ENCODE results near the gene AFF3.

AFF3 gene

DNA sequence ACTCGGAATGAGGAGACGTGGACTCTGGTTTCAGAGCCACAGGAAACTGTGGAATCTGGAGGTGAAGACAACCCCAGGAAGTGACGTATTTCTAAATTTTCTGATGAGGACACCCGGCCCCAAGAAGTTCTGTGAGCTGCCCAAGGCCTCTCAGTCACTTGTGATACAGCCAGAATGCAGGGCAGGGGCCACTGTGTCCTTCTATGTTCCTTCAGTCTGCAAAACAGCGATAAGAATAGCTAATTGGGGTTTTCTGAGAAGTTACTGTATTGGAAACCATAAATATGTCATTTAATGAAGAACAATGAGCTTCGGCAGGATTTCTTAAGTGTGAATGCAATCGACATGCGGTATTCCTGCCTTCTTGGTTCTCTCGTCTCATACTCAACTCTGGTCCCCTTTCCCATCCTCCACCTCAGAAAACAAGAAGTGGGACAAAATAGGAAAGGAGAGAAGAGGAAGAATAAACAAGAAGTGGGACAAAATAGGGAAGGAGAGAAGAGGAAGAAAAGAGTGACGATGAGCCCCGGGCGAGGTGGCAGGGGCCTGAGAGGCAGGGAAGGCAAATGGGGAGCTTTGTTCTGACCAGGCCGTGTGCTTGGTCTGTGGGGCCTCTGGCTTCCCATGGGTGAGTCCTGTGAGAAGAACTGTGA is 370.6 kb downstream of the AFF3 start:
- no peak overlapping the region for H3K4me2 ChIP-seq (ENCODE audit: low read length)
- H3K27me3 ChIP-seq (ENCODE audit: insufficient read depth, low read length): no peaks in the 10 kb centered on the region
- no peak overlapping the region for H3K14ac ChIP-seq (ENCODE audit: low read length)
- H4K8ac ChIP-seq (ENCODE audit: low read depth, low read length): no peak overlapping the region
- no peak overlapping the region for H2BK5ac ChIP-seq (ENCODE audit: low read depth, low read length, poor library complexity)
- no peak overlapping the region for H2BK120ac ChIP-seq (ENCODE audit: insufficient read depth, low read length, poor library complexity)
- H3K36me3 ChIP-seq (ENCODE audit: control insufficient read depth in 1 of 2, insufficient read depth in 2 of 2, low read length in 2 of 2): no peaks in the 10 kb centered on the region
- H2AK5ac ChIP-seq (ENCODE audit: low read length): no peak overlapping the region
- no peak for DNase-seq
- H4K12ac ChIP-seq (ENCODE audit: low read depth, low read length): no peak overlapping the region
- no peak overlapping the region for H3K23ac ChIP-seq (ENCODE audit: low read length)
- H3K9ac ChIP-seq (ENCODE audit: low read length): no peak overlapping the region
- no peak overlapping the region for H3K18ac ChIP-seq (ENCODE audit: low read length)
- no peak overlapping the region for H2AFZ ChIP-seq (ENCODE audit: insufficient read depth, low read length, poor library complexity)
- H3K4me3 ChIP-seq (ENCODE audit: low read depth, low read length): no peak overlapping the region
- no peaks in the 10 kb centered on the region for H3K4me1 ChIP-seq (ENCODE audit: control insufficient read depth in 1 of 2, insufficient read depth in 2 of 2, low read length in 2 of 2)
- WGBS (ENCODE audit: extremely low coverage, insufficient coverage, insufficient read length): no CpG with 5 or more reads among the region's 13 CpGs
- no peaks in the 10 kb centered on the region for H3K9me3 ChIP-seq (ENCODE audit: insufficient read depth, low read depth, low read length)
- H3K79me1 ChIP-seq (ENCODE audit: low read length): no peaks in the 10 kb centered on the region
- H2BK12ac ChIP-seq (ENCODE audit: low read length): no peak overlapping the region
- no peak overlapping the region for H4K91ac ChIP-seq (ENCODE audit: low read depth, low read length)
- H3K27ac ChIP-seq (ENCODE audit: low read depth, low read length): no peak overlapping the region
- H3K4ac ChIP-seq (ENCODE audit: low read depth, low read length): no peak overlapping the region
- no peaks in the 10 kb centered on the region for H3K79me2 ChIP-seq (ENCODE audit: control insufficient read depth, insufficient read depth, low read length, poor library complexity)

DNA sequence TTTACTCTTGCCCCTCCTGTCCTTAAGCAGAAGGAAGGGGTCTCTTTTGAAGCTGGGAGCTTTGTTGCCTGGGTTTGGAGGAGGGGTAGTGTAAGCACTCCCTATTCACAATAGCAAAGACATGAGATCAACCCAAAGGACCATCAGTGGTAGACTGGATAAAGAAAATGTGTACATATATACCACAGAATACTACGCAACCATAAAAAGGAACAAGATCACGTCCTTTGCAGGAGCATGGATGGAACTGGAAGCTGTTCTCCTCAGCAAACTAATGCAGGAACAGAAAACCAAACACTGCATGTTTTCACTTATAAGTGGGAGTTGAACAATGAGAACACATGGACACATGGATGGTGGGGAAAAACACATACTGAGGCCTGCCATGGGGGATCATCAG is 371.5 kb downstream of the AFF3 start:
- no peaks in the 10 kb centered on the region for H3K27me3 ChIP-seq (ENCODE audit: insufficient read depth, low read length)
- no peaks in the 10 kb centered on the region for H3K9me3 ChIP-seq (ENCODE audit: insufficient read depth, low read depth, low read length)
- no peak overlapping the region for H3K14ac ChIP-seq (ENCODE audit: low read length)
- no peak overlapping the region for H2AK5ac ChIP-seq (ENCODE audit: low read length)
- no peak overlapping the region for H3K27ac ChIP-seq (ENCODE audit: low read depth, low read length)
- H4K12ac ChIP-seq (ENCODE audit: low read depth, low read length): no peak overlapping the region
- no peak overlapping the region for H3K4me2 ChIP-seq (ENCODE audit: low read length)
- H3K79me1 ChIP-seq (ENCODE audit: low read length): no peaks in the 10 kb centered on the region
- no peak overlapping the region for H3K18ac ChIP-seq (ENCODE audit: low read length)
- no peak overlapping the region for H2AFZ ChIP-seq (ENCODE audit: insufficient read depth, low read length, poor library complexity)
- H3K23ac ChIP-seq (ENCODE audit: low read length): no peak overlapping the region
- DNase-seq: no peak
- H4K91ac ChIP-seq (ENCODE audit: low read depth, low read length): no peak overlapping the region
- no peak overlapping the region for H2BK5ac ChIP-seq (ENCODE audit: low read depth, low read length, poor library complexity)
- no peak overlapping the region for H3K4ac ChIP-seq (ENCODE audit: low read depth, low read length)
- no CpG with 5 or more reads among the region's 2 CpGs for WGBS (ENCODE audit: extremely low coverage, insufficient coverage, insufficient read length)
- H2BK12ac ChIP-seq (ENCODE audit: low read length): no peak overlapping the region
- H2BK120ac ChIP-seq (ENCODE audit: insufficient read depth, low read length, poor library complexity): no peak overlapping the region
- H3K4me1 ChIP-seq (ENCODE audit: control insufficient read depth in 1 of 2, insufficient read depth in 2 of 2, low read length in 2 of 2): peaks cover 0 to 2% of the 10 kb centered on the region in 2 experiments
- H3K9ac ChIP-seq (ENCODE audit: low read length): no peak overlapping the region
- no peak overlapping the region for H4K8ac ChIP-seq (ENCODE audit: low read depth, low read length)
- no peaks in the 10 kb centered on the region for H3K79me2 ChIP-seq (ENCODE audit: control insufficient read depth, insufficient read depth, low read length, poor library complexity)
- no peak overlapping the region for H3K4me3 ChIP-seq (ENCODE audit: low read depth, low read length)
- no peaks in the 10 kb centered on the region for H3K36me3 ChIP-seq (ENCODE audit: control insufficient read depth in 1 of 2, insufficient read depth in 2 of 2, low read length in 2 of 2)

DNA sequence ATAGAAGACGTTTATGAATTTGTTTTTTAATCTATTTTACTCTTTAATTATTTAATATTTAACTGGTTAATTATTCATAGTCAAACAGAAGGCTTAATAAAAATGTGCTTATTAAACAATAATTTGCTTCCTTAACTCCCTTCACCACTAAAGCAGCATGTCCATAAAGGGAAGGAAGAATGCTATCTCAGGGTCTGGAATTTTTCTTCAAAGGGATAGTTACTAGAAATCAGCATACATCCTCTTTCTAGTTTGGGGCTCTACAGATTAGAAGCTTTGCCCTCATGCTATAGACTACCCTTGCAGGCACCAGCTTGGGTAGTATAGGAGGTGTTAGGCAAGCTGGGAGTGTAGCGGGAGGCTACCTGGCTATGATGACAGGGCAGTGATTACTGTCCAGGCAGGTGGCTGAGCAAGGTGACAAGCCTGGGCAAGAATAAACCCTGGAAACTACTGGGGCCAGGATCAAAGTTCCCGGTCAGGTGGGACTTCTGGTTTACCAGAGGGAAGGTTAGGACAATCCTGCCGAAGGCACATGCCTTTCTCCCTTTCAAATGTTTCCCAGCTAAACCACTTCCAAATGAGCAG is 376.6 kb downstream of the AFF3 start:
- peaks cover 1 to 3% of the 10 kb centered on the region in 2 experiments for H3K4me1 ChIP-seq (ENCODE audit: control insufficient read depth in 1 of 2, insufficient read depth in 2 of 2, low read length in 2 of 2)
- no peak overlapping the region for H4K12ac ChIP-seq (ENCODE audit: low read depth, low read length)
- no peak overlapping the region for H3K27ac ChIP-seq (ENCODE audit: low read depth, low read length)
- H3K27me3 ChIP-seq (ENCODE audit: insufficient read depth, low read length): no peaks in the 10 kb centered on the region
- no peaks in the 10 kb centered on the region for H3K36me3 ChIP-seq (ENCODE audit: control insufficient read depth in 1 of 2, insufficient read depth in 2 of 2, low read length in 2 of 2)
- no peak overlapping the region for H3K9ac ChIP-seq (ENCODE audit: low read length)
- H3K79me2 ChIP-seq (ENCODE audit: control insufficient read depth, insufficient read depth, low read length, poor library complexity): no peaks in the 10 kb centered on the region
- no peak overlapping the region for H3K4me2 ChIP-seq (ENCODE audit: low read length)
- H3K79me1 ChIP-seq (ENCODE audit: low read length): no peaks in the 10 kb centered on the region
- peak overlapping the region; percentile 31 for H2AFZ ChIP-seq (ENCODE audit: insufficient read depth, low read length, poor library complexity)
- H2AK5ac ChIP-seq (ENCODE audit: low read length): no peak overlapping the region
- H4K91ac ChIP-seq (ENCODE audit: low read depth, low read length): no peak overlapping the region
- no peak overlapping the region for H4K8ac ChIP-seq (ENCODE audit: low read depth, low read length)
- no peak overlapping the region for H2BK5ac ChIP-seq (ENCODE audit: low read depth, low read length, poor library complexity)
- no peak overlapping the region for H3K4me3 ChIP-seq (ENCODE audit: low read depth, low read length)
- no peak overlapping the region for H2BK12ac ChIP-seq (ENCODE audit: low read length)
- H3K4ac ChIP-seq (ENCODE audit: low read depth, low read length): no peak overlapping the region
- peak in 1 of 2 donors; percentile 11 for DNase-seq
- WGBS (ENCODE audit: extremely low coverage, insufficient coverage, insufficient read length): no CpG with 5 or more reads among the region's 4 CpGs
- H3K14ac ChIP-seq (ENCODE audit: low read length): no peak overlapping the region
- no peaks in the 10 kb centered on the region for H3K9me3 ChIP-seq (ENCODE audit: insufficient read depth, low read depth, low read length)
- no peak overlapping the region for H3K23ac ChIP-seq (ENCODE audit: low read length)
- H2BK120ac ChIP-seq (ENCODE audit: insufficient read depth, low read length, poor library complexity): no peak overlapping the region
- H3K18ac ChIP-seq (ENCODE audit: low read length): no peak overlapping the region

DNA sequence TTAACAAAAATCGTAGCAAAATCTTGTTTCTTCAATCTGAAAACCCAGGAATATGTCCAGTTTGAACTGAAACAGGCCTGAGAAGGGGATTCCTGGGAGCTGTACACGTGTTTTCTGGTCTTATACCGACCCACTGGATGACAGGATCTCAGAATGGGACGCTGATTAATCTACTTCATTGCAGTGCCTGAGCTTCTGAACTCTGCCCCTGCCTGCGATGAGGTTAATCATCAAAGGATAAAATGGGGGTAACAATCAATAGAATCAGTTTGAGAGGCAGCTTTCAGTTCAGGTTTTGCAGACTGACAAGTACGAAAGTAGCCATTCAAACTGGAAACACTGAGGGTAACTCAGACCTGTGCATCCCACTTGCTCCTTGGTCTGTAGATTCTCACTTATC is 378.6 kb downstream of the AFF3 start:
- H3K9ac ChIP-seq (ENCODE audit: low read length): no peak overlapping the region
- H3K36me3 ChIP-seq (ENCODE audit: control insufficient read depth in 1 of 2, insufficient read depth in 2 of 2, low read length in 2 of 2): no peaks in the 10 kb centered on the region
- H3K79me1 ChIP-seq (ENCODE audit: low read length): no peaks in the 10 kb centered on the region
- no peak overlapping the region for H2BK12ac ChIP-seq (ENCODE audit: low read length)
- H3K9me3 ChIP-seq (ENCODE audit: insufficient read depth, low read depth, low read length): no peaks in the 10 kb centered on the region
- H3K4me3 ChIP-seq (ENCODE audit: low read depth, low read length): no peak overlapping the region
- H4K12ac ChIP-seq (ENCODE audit: low read depth, low read length): no peak overlapping the region
- no peak overlapping the region for H3K4me2 ChIP-seq (ENCODE audit: low read length)
- H2AFZ ChIP-seq (ENCODE audit: insufficient read depth, low read length, poor library complexity): no peak overlapping the region
- no CpG with 5 or more reads among the region's 6 CpGs for WGBS (ENCODE audit: extremely low coverage, insufficient coverage, insufficient read length)
- H3K27ac ChIP-seq (ENCODE audit: low read depth, low read length): no peak overlapping the region
- no peak overlapping the region for H4K8ac ChIP-seq (ENCODE audit: low read depth, low read length)
- H2BK120ac ChIP-seq (ENCODE audit: insufficient read depth, low read length, poor library complexity): no peak overlapping the region
- DNase-seq: no peak
- H3K14ac ChIP-seq (ENCODE audit: low read length): no peak overlapping the region
- H2BK5ac ChIP-seq (ENCODE audit: low read depth, low read length, poor library complexity): no peak overlapping the region
- peaks cover 1 to 3% of the 10 kb centered on the region in 2 experiments for H3K4me1 ChIP-seq (ENCODE audit: control insufficient read depth in 1 of 2, insufficient read depth in 2 of 2, low read length in 2 of 2)
- no peak overlapping the region for H3K4ac ChIP-seq (ENCODE audit: low read depth, low read length)
- no peaks in the 10 kb centered on the region for H3K79me2 ChIP-seq (ENCODE audit: control insufficient read depth, insufficient read depth, low read length, poor library complexity)
- H2AK5ac ChIP-seq (ENCODE audit: low read length): no peak overlapping the region
- H3K27me3 ChIP-seq (ENCODE audit: insufficient read depth, low read length): no peaks in the 10 kb centered on the region
- H4K91ac ChIP-seq (ENCODE audit: low read depth, low read length): no peak overlapping the region
- no peak overlapping the region for H3K18ac ChIP-seq (ENCODE audit: low read length)
- no peak overlapping the region for H3K23ac ChIP-seq (ENCODE audit: low read length)
